Smooth muscle cell (in vitro differentiated cells): ENCODE data around the gene FBXO42. TPM values are rescaled to one million over a fixed set of nuclear protein-coding genes. Genes with fewer than 3 reads are reported as not detected.

Source experiments
- DNase-seq: peaks from one replicate; lab custom pipeline; 2025; ENCODE audit not compliant: unreplicated experiment; lab: John Stamatoyannopoulos, UW
- H2AFZ ChIP-seq: fragments of 200-600 bp; sonication (generic); 2 replicates; pipeline ENCODE4 v1.6.0; 2016; ENCODE audit warnings: antibody characterized with exemption, low read depth, mild to moderate bottlenecking
- H3F3A ChIP-seq: fragments of 200-600 bp; sonication (generic); 2 replicates; pipeline ENCODE4 v1.6.0; 2017; ENCODE audit warnings: antibody characterized with exemption, low read depth
- H3K27ac ChIP-seq: fragments of 200-600 bp; sonication (generic); 2 replicates; pipeline ENCODE4 v1.5.1; 2016; ENCODE audit warnings: low read depth, mild to moderate bottlenecking
- H3K27me3 ChIP-seq: fragments of 200-600 bp; sonication (generic); 2 replicates; pipeline ENCODE4 v1.6.1; 2016; ENCODE audit warnings: low read depth, mild to moderate bottlenecking
- H3K36me3 ChIP-seq: fragments of 200-600 bp; sonication (generic); 2 replicates; pipeline ENCODE4 v1.5.1; 2016; ENCODE audit warnings: low read depth
- H3K4me1 ChIP-seq: fragments of 200-600 bp; sonication (generic); 2 replicates; pipeline ENCODE4 v1.5.1; 2016; ENCODE audit warnings: low read depth
- H3K4me2 ChIP-seq: fragments of 200-600 bp; sonication (generic); 2 replicates; pipeline ENCODE4 v1.6.0; 2016; ENCODE audit warnings: mild to moderate bottlenecking
- H3K4me3 ChIP-seq: fragments of 200-600 bp; sonication (generic); 2 replicates; pipeline ENCODE4 v1.5.1; 2016; ENCODE audit warnings: mild to moderate bottlenecking
- H3K79me2 ChIP-seq: fragments of 200-600 bp; sonication (generic); 2 replicates; pipeline ENCODE4 v1.6.0; 2016; ENCODE audit warnings: low read depth, mild to moderate bottlenecking
- H3K9ac ChIP-seq: fragments of 200-600 bp; sonication (generic); 2 replicates; pipeline ENCODE4 v1.6.0; 2016; ENCODE audit warnings: low read depth
- H3K9me3 ChIP-seq: fragments of 200-600 bp; sonication (generic); replicated peaks from 2 replicates; pipeline ENCODE4 v1.5.1; 2016; ENCODE audit warnings: low read depth
- H4K20me1 ChIP-seq: fragments of 200-600 bp; sonication (generic); 2 replicates; pipeline ENCODE4 v1.6.0; 2016; ENCODE audit warnings: low read depth
- CTCF ChIP-seq: fragments of 200-600 bp; sonication (generic); IDR thresholded peaks from 2 replicates; pipeline ENCODE4 v1.5.1; 2017; ENCODE audit warnings: borderline replicate concordance, mild to moderate bottlenecking, antibody characterized with exemption; ENCODE audit not compliant: insufficient read depth, poor library complexity, severe bottlenecking
- WGBS: methylation state at CpG from one replicate; pipeline ENCODE4 v1.1.7; 2016; ENCODE audit warnings: low lambda C conversion rate; 5-methylcytosine and 5-hydroxymethylcytosine counted together
- polyA plus RNA-seq: library from polyadenylated mRNA; unstranded; fragments of >200 nt; fragmentation: Nextera tagmentation; extraction: Ambion mirVana; gene quantifications from 2 replicates; pipeline ENCODE4 v1.2.1, GENCODE V29; 2016
- total RNA-seq: library from RNA; depleted of rRNA; stranded (reverse); fragments of >200 nt; gene quantifications from 2 replicates; pipeline ENCODE4 v1.2.3, GENCODE V29; 2014

The FBXO42 gene
- total and polyA plus RNA-seq, 2 experiments from 2014 or later = 14.7 to 22.6 TPM

GRCh38 chr1:16321176-16321867, 31.0 kb downstream of the FBXO42 start:
- Histone ChIP-seq H3K36me3 (no peaks in the 10 kb centered on the region), H3K4me1 (peaks cover 5% of the 10 kb centered on the region), H3K79me2 (peaks cover 86% of the 10 kb centered on the region), H3K4me2 (no peak overlapping the region), H3F3A (peaks cover 4% of the 10 kb centered on the region), H3K4me3 (no peak overlapping the region), H3K9me3 (no peaks in the 10 kb centered on the region), H2AFZ (no peak overlapping the region), H3K27me3 (no peaks in the 10 kb centered on the region), H4K20me1 (peaks cover 100% of the 10 kb centered on the region), H3K27ac (no peak overlapping the region), H3K9ac (no peak overlapping the region)
- TF ChIP-seq CTCF = no peak
- no peak for DNase-seq
- 88% methylated on average over 4 of the region's 4 CpGs for WGBS

GRCh38 chr1:16318555-16318954, 33.7 kb downstream of the FBXO42 start:
- no peak for DNase-seq
- H3K9ac ChIP-seq = no peak overlapping the region
- peaks cover 6% of the 10 kb centered on the region for H3K36me3 ChIP-seq
- H3K79me2 ChIP-seq = peaks cover 64% of the 10 kb centered on the region
- H2AFZ ChIP-seq = no peak overlapping the region
- no peaks in the 10 kb centered on the region for H3K9me3 ChIP-seq
- no peaks in the 10 kb centered on the region for H3K27me3 ChIP-seq
- no peaks in the 10 kb centered on the region for H3K4me1 ChIP-seq
- H3F3A ChIP-seq = peaks cover 4% of the 10 kb centered on the region
- 43% methylated on average over 3 of the region's 3 CpGs for whole genome bisulfite sequencing
- peak overlapping the region; percentile 44 for H3K4me2 ChIP-seq
- no peak for TF ChIP-seq CTCF
- no peak overlapping the region for H3K4me3 ChIP-seq
- H3K27ac ChIP-seq = peak overlapping the region; percentile 38
- peaks cover 100% of the 10 kb centered on the region for H4K20me1 ChIP-seq

GRCh38 chr1:16315437-16315836, 36.8 kb downstream of the FBXO42 start:
- no peak for DNase-seq
- Histone ChIP-seq H3K9me3 (no peaks in the 10 kb centered on the region), H3K79me2 (peaks cover 33% of the 10 kb centered on the region), H3K4me3 (no peak overlapping the region), H3K27me3 (no peaks in the 10 kb centered on the region), H3K27ac (no peak overlapping the region), H2AFZ (no peak overlapping the region), H3K4me2 (no peak overlapping the region), H3K4me1 (no peaks in the 10 kb centered on the region), H3F3A (peaks cover 4% of the 10 kb centered on the region), H3K36me3 (peaks cover 6% of the 10 kb centered on the region), H3K9ac (no peak overlapping the region), H4K20me1 (peaks cover 88% of the 10 kb centered on the region)
- WGBS = 87% methylated on average over 4 of the region's 4 CpGs
- no peak for TF ChIP-seq CTCF

- no peak overlapping the region for H3K4me2 ChIP-seq
- H3F3A ChIP-seq = no peaks in the 10 kb centered on the region
- H3K4me1 ChIP-seq = no peaks in the 10 kb centered on the region
- H3K36me3 ChIP-seq = peaks cover 11% of the 10 kb centered on the region
- no peaks in the 10 kb centered on the region for H3K79me2 ChIP-seq
- WGBS = 96% methylated on average over 3 of the region's 3 CpGs
- DNase-seq = no peak
- no peak overlapping the region for H3K4me3 ChIP-seq
- TF ChIP-seq CTCF = no peak
- H3K27me3 ChIP-seq = no peaks in the 10 kb centered on the region
- H2AFZ ChIP-seq = no peak overlapping the region
- peaks cover 54% of the 10 kb centered on the region for H4K20me1 ChIP-seq
- H3K9me3 ChIP-seq = no peaks in the 10 kb centered on the region
- no peak overlapping the region for H3K27ac ChIP-seq
- no peak overlapping the region for H3K9ac ChIP-seq
Measured at GRCh38 chr1:16307222-16307621, 45.1 kb downstream of the FBXO42 start.
